Measurements from ENCODE around the gene ELOVL2. TPM values are rescaled to one million over a fixed set of nuclear protein-coding genes. Genes with fewer than 3 reads are reported as not detected.

Gene ELOVL2
- total RNA-seq, 1 donor from 2014 or later = not detected

- DNase-seq = no peak
- TF ChIP-seq CTCF (IDR thresholded peaks at IDR 0.05) = no peak
- peaks cover 3% of the 10 kb centered on the region for H3K4me1 Mint-ChIP-seq
- intact Hi-C loops (cut with micrococcal nuclease) = no loop called here
- ATAC-seq (ENCODE audit: low read depth) = no peak
- ChIA-PET CTCF (no interaction called here), POLR2A (no interaction called here)
- H3K36me3 Mint-ChIP-seq (ENCODE audit: low read depth) = no peaks in the 10 kb centered on the region
- no peak overlapping the region for H3K27ac Mint-ChIP-seq
- no peak overlapping the region for H3K4me3 Mint-ChIP-seq
- H3K27me3 Mint-ChIP-seq = peaks cover 8% of the 10 kb centered on the region
- no peaks in the 10 kb centered on the region for H3K9me3 Mint-ChIP-seq
Measured at GRCh38 chr6:10956776-10957175, 87.3 kb downstream of the ELOVL2 start.

DNA sequence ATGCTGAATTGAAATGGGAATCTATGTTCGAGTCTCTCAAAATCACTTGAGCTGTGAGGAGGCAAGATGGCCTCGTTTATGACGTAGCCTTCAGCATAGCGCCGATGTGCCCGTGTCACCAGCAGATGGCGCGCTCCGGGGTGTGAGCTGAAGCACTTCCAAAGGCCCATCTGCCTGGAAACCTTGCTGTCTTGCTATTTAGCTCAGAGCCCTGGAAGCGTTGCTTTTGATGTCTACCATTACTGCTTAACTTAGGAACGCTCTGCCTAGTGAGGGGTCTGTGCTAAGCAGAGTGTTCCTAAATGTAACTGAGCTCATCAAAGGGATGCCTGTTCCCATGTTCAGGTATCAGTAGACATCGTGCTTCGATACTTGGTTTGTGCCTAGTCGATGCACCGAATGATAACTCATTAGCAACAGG lies 89.5 kb downstream of the ELOVL2 start:
- ChIA-PET POLR2A (interaction anchor here (1.4 kb wide), 1 partner anchor 114 kb away, joined by 3 read pairs; no protein-coding TSS in a partner anchor), CTCF (interaction anchor here (0.6 to 2.6 kb wide), 12 partner anchors 14 to 623 kb away, joined by 3 to 24 read pairs (median 4); no protein-coding TSS in a partner anchor)
- DNase-seq (peak; percentile 59), ATAC-seq (ENCODE audit: low read depth) (peak; percentile 50)
- Mint-ChIP-seq H3K27me3 (peaks cover 16% of the 10 kb centered on the region), H3K9me3 (no peaks in the 10 kb centered on the region), H3K4me1 (peaks cover 3% of the 10 kb centered on the region), H3K27ac (no peak overlapping the region), H3K36me3 (ENCODE audit: low read depth) (no peaks in the 10 kb centered on the region), H3K4me3 (no peak overlapping the region)
- intact Hi-C loops (cut with micrococcal nuclease) = loop anchor here (1.0 kb wide), 3 partner anchors 115 to 621 kb away; no protein-coding TSS in a partner anchor
- no peak for TF ChIP-seq CTCF (IDR thresholded peaks at IDR 0.05)

- Mint-ChIP-seq H3K27ac (no peak overlapping the region), H3K9me3 (peaks cover 3% of the 10 kb centered on the region), H3K4me1 (peaks cover 3% of the 10 kb centered on the region), H3K27me3 (peaks cover 20% of the 10 kb centered on the region), H3K36me3 (ENCODE audit: low read depth) (no peaks in the 10 kb centered on the region), H3K4me3 (no peak overlapping the region)
- no peak for ATAC-seq (ENCODE audit: low read depth)
- DNase-seq = no peak
- ChIA-PET CTCF (interaction anchor here (0.7 to 1.4 kb wide), 2 partner anchors 117 to 624 kb away, joined by 3 to 14 read pairs; no protein-coding TSS in a partner anchor), POLR2A (no interaction called here)
- TF ChIP-seq CTCF (IDR thresholded peaks at IDR 0.05) = no peak
- intact Hi-C loops (cut with micrococcal nuclease) = no loop called here
Measured at GRCh38 chr6:10951675-10952282, 92.3 kb downstream of the ELOVL2 start.

DNA sequence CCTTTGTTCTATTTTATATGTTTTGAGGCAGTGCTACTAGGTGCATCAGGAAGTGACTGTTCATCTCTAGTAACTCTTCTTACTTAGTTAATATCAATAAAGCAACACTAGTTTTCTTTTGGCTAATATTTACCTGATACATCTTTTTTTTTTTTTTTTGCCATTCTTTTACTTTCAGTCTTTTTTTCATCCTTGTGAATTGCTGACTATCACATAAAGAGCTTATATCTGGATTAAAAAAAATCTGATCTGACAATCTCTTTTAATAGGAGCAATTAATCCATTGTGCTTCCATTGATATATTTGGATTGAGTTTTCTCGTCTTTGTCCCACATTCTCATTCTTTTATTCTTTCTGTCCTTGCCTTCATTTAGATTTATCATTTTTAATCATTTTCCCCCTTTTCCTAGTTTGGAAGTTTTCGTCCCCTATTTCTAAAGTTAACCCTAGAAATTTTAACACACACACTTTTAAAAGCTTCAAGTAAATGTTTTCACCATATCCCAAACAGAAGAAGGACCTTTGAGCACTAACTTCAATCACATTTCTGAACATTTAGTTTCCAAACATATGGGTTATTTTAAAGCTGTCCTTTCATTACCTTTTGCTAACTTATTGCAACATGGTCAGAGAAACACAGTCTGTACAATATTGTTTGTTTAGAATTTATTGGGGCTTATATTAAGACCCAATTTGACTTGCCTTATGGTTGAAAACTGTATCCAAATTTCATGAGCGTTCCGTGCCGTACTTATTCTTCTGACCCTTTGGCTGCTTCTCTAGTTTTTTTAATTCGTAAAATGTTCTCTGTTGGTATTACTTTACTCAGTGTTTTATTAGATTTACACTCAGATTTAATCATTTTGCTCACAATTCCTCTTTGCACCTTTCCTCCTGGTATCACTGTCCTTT lies 94.3 kb downstream of the ELOVL2 start:
- Mint-ChIP-seq H3K36me3 (ENCODE audit: low read depth) (no peaks in the 10 kb centered on the region), H3K4me1 (peaks cover 3% of the 10 kb centered on the region), H3K4me3 (no peak overlapping the region), H3K27me3 (peaks cover 22% of the 10 kb centered on the region), H3K27ac (no peak overlapping the region), H3K9me3 (peaks cover 3% of the 10 kb centered on the region)
- intact Hi-C loops (cut with micrococcal nuclease) = no loop called here
- ChIA-PET CTCF (no interaction called here), POLR2A (no interaction called here)
- TF ChIP-seq CTCF (IDR thresholded peaks at IDR 0.05) = no peak
- DNase-seq = no peak
- no peak for ATAC-seq (ENCODE audit: low read depth)

GRCh38 chr6:10947966-10948365 lies 96.1 kb downstream of the ELOVL2 start:
- peaks cover 3% of the 10 kb centered on the region for H3K9me3 Mint-ChIP-seq
- intact Hi-C loops (cut with micrococcal nuclease) = no loop called here
- ChIA-PET POLR2A (interaction anchor here (0.6 kb wide), 1 partner anchor 61 kb away, joined by 3 read pairs; no protein-coding TSS in a partner anchor), CTCF (interaction anchor here (0.6 kb wide), 1 partner anchor 150 kb away, joined by 5 read pairs; no protein-coding TSS in a partner anchor)
- DNase-seq (no peak), ATAC-seq (ENCODE audit: low read depth) (no peak)
- peaks cover 19% of the 10 kb centered on the region for H3K27me3 Mint-ChIP-seq
- TF ChIP-seq CTCF (IDR thresholded peaks at IDR 0.05) = no peak
- no peak overlapping the region for H3K4me3 Mint-ChIP-seq
- no peak overlapping the region for H3K27ac Mint-ChIP-seq
- H3K36me3 Mint-ChIP-seq (ENCODE audit: low read depth) = no peaks in the 10 kb centered on the region
- no peaks in the 10 kb centered on the region for H3K4me1 Mint-ChIP-seq

Data from activated B cell treated with CpG ODN at 0.5 μM for 24 hours (primary cell).